GM18498 (cell line): Measurements from ENCODE around the gene ILF3.
"Not testable (repeated sequence)": the region's sequence is repeated elsewhere in the genome, so short reads cannot be mapped to it uniquely, and the experiment has no call there.

Experiments
- ATAC-seq: cut with Tn5 transposase; IDR thresholded peaks from one replicate; pipeline ENCODE4 v1.9.1; 2021; ENCODE audit warnings: mild to moderate bottlenecking, moderate library complexity; ENCODE audit not compliant: unreplicated experiment

Gene ILF3

DNA sequence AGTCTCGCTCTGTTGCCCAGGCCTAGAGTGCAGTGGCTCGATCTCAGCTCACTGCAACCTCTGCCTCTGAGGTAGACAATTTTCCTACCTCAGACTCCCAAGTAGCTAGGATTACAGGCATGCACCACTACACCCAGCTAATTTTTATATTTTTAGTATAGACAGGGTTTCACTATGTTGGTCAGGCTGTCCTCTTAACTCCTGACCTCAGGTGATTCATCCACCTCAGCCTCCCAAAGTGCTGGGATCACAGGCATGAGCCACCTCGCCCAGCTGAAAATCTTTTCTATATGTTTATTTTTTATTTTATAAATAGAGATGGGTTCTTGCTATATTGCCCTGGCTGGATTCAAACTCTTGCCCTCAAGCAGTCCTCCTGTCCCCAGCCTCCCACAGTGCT lies 17.8 kb downstream of the ILF3 start:
- not testable (repeated sequence) for ATAC-seq

DNA sequence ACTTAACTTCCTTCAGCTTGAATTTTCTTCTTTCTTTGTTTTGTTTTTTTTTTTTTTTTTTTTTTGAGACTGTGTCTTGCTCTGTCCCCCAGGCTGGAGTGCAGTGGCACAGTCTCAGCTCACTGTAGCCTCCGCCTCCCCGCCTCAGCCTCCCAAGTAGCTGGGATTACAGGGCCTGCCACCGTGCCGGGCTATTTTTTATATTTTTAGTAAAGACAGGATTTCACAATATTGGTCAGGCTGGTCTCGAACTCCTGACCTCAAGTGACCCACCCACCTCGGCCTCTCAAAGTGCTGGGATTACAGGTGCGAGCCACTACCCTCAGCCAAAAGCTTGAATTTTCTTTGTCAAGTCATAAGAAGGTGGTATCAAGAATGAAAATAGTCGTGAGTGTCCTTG lies 21.1 kb downstream of the ILF3 start:
- not testable (repeated sequence) for ATAC-seq

DNA sequence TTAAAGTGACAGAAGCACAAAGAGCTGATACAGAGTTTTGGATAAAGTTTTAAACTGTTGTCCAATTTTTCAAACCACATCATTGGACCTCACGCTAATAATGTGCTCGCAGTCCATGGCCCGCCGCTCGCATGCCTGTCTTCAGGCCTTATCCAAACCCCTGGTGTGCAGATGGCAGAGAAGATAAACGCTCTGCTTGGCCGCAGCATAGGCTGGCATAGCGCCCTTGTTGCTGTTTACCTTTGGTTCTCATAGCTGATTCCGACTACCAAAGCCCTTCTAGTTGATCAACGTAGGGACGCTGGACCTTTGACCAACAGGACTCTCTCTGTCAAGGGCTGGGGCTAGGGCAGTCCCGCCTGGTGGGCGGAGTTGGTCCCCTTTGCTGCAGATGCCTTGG lies 23.6 kb downstream of the ILF3 start:
- ATAC-seq: no peak

DNA sequence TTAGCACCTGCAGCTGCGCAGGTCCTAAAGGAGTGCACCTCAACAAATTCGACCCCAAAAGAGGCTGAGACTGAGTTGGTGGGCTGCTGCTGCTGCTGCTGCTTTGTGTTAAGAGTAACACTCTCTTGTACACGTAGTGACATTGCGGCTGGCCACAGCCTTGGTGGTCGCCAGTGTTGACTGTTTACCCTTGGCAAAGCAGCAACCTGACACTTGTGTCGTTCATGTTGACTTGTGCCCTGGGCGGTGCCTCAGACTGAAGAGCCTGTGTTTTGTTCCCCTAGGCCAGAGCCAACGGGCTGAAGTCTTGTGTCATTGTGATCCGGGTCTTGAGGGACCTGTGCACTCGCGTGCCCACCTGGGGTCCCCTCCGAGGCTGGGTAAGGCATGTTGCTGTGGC lies 24.7 kb downstream of the ILF3 start:
- no peak for ATAC-seq

DNA sequence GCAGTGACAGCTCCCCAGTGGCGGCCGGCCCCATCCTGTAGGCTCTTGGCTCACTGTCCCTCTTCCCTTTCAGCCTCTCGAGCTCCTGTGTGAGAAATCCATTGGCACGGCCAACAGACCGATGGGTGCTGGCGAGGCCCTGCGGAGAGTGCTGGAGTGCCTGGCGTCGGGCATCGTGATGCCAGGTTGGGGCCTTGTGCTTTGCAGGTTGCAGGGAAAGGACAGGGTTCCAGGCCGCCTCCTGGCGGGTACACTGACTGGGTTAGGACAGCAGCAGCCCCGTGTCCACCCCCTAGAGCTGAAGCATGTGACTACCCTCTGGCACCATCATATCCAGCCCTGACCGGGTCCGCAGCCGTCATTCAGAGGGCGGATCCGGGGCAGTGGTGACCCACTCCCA lies 25.6 kb downstream of the ILF3 start:
- ATAC-seq: no peak

DNA sequence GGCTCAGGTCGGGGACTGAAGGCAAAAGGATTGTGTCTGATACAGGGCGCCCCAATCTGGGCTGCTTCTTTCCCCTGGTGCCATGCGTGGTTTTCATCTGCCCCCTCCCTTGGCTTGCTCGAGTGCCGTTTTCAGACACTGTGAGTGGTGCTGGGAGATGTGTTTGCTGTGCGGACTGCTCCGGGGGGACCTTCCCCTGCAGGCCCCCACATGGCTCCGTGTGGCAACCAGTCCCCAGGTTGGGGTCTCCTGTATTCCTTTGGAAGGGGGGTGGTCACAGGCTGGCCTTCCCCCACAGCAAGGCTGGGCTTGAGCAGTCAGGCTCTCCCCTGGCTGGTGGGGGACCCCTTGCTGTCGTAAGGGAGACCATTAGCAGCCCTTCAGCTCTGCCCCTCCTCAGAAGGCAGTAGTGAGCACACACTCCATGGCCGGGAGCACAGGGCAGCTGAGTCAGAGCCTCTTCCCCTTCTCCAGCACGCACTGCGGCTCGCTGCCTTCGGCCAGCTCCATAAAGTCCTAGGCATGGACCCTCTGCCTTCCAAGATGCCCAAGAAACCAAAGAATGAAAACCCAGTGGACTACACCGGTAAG lies 26.5 kb downstream of the ILF3 start:
- no peak for ATAC-seq

DNA sequence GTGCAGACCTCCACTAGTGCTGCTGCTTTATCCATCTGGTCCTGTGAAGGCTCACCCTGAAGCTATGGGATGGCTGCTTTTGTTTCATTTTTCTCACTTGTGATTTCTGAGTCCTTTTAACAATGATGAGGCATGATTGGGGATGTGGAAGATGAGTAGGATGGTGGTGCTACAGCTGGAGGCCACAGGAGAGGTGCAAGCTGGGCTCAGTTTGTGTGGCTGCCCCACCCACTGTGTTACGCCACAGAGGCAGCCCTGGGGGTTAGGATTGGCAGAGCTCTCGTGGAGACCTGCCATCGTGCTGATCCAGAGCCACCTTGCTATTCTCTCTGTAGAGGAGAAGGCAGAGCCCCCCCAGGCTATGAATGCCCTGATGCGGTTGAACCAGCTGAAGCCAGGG lies 27.5 kb downstream of the ILF3 start:
- no peak for ATAC-seq

DNA sequence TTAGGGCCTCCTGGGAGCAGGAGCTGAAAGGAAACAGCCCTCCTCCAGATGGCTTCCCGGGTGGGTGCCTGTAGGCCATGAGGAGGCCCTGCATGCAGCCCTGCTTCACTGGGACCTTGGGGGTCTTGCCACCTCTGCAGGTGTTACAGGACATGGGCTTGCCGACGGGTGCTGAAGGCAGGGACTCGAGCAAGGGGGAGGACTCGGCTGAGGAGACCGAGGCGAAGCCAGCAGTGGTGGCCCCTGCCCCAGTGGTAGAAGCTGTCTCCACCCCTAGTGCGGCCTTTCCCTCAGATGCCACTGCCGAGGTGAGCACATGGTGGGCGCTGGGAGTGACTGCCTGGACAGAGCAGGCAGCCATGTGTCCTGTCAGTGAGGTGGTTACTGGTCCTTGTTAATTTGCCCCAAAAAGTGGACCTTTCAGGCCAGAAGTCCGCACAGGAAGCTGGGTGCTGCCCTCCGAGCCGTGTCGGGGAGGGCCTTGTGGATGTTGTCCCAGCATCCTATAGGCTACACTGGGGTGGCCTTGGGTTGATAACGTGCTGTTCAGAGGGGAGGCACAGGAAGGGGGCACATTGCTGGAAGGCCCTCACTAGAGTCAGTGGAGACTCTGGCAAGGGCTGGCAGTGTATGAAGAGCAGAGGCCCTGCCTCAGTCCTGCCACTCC lies 28.4 kb downstream of the ILF3 start:
- ATAC-seq: no peak

DNA sequence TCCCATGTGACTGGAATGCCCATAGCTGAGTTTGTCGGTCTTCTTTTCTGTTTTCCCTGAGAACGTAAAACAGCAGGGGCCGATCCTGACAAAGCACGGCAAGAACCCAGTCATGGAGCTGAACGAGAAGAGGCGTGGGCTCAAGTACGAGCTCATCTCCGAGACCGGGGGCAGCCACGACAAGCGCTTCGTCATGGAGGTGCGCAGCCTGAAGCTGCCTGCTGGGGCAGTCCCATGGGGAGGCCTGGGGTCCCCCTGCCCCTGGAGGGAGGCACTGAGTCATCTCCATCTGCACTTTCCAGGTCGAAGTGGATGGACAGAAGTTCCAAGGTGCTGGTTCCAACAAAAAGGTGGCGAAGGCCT lies 28.9 kb downstream of the ILF3 start:
- ATAC-seq: no peak

DNA sequence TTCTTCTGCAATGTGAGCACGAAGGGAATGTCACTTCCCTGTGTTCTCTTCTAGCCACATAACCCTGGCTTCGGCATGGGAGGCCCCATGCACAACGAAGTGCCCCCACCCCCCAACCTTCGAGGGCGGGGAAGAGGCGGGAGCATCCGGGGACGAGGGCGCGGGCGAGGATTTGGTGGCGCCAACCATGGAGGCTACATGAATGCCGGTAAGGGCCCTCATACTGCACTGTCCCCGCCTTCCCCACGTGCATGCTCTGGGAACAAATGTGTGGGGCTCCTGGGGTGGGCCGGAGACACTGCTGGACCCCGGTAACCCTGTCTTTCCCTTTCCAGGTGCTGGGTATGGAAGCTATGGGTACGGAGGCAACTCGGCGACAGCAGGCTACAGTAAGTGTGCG lies 29.4 kb downstream of the ILF3 start:
- ATAC-seq: no peak

DNA sequence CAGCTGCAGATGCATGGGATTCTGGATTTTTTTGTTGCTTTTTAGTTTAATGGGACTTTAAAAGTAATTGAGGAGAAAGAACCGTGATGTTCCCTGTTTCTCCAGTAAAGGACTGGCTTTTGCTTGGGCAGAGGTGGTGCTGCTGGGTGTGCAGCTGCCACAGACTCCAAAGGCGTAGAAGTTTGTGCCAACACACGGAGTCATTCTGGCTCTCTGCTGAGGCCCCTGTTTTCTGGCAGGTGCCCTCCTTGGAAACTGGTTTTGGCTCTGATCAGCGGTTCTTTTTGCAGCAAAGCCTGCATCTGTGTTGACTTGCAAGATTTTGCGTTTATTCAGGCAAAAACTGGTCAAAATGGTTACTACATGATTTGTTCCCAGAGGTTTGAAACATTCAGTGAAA lies 31.1 kb downstream of the ILF3 start:
- ATAC-seq: no peak

DNA sequence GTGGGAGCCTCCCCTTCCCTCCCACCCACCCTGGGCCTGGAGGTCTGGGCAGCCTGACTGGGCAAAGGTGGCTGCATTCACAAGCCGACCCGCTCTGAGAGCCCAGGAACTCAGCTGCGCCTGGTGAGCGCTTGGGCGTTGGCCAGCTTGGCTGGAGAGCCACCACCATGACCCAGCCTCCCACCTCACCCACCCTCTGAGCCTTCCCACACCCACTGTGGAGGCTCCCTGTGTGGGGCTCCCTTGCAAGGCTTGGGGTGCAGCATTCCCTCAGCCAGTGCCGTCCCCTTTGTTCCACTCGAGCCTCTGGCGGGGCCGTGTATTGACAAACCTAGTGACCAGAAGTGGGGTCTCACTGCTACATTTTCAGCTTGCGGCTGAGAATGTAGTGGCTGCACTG lies 32.0 kb downstream of the ILF3 start:
- no peak for ATAC-seq

DNA sequence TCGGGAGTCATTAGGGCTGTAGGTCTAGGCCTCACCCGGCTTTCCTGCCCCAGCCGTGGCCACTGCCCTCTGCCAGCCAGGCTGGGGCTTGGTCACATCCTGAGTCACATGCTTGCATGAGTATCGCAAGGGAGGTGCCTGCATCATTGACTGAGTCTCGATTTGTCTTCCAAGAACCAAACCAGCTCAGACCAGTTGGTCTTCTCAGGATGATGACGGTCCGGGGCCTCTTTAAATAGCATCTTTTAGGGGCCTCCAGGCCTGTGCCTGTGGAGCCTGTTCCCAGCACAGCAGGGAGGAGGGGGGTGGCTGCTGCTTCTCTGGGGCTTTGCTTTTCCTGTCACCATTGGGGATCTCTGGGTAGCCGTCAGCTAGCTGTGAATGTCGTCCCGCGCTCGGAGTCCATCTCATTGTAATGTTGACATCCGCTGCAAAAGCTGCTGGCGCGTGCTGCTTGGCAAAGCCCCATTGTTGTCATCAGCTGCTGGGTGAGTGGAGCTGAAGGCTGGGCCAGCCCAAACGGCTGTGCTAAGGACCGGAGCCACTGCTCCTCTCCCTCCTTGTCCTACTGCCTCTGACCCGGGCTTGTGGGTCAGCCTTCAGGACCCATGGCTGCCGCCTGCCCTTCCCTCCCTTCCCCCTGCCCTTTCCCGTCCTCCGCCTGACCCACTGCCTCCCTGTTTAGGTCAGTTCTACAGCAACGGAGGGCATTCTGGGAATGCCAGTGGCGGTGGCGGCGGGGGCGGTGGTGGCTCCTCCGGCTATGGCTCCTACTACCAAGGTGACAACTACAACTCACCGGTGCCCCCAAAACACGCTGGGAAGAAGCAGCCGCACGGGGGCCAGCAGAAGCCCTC lies 32.7 kb downstream of the ILF3 start:
- no peak for ATAC-seq

DNA sequence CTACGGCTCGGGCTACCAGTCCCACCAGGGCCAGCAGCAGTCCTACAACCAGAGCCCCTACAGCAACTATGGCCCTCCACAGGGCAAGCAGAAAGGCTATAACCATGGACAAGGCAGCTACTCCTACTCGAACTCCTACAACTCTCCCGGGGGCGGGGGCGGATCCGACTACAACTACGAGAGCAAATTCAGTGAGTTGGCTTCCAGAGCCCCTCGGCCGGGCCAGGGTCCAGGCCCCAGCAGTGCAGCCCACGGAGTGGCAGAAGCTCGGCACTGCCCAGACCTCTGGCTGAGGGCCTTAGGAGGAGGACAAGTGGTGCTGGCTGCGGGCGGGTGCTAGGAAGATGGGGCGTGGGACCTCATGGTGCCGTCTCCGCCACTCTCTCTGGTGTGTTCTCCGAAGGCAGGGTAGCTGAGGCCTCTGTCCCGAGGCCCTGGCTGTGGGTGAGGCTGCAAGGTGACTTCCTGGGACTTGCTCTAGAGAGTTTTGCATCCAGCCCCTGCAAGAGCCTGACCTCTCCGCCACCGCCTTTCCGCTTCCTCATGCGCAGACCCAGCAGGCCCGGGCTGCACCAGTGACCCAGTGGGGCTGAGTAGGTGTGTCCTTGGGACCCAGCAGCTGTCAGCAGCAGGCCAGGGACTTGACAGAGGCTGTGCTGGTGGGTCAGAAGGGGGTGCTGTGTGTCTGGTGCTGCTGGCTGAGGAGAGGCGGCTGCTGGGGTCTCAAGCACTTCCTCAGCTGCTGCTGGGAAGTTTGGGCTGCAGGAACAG lies 33.6 kb downstream of the ILF3 start:
- no peak for ATAC-seq

DNA sequence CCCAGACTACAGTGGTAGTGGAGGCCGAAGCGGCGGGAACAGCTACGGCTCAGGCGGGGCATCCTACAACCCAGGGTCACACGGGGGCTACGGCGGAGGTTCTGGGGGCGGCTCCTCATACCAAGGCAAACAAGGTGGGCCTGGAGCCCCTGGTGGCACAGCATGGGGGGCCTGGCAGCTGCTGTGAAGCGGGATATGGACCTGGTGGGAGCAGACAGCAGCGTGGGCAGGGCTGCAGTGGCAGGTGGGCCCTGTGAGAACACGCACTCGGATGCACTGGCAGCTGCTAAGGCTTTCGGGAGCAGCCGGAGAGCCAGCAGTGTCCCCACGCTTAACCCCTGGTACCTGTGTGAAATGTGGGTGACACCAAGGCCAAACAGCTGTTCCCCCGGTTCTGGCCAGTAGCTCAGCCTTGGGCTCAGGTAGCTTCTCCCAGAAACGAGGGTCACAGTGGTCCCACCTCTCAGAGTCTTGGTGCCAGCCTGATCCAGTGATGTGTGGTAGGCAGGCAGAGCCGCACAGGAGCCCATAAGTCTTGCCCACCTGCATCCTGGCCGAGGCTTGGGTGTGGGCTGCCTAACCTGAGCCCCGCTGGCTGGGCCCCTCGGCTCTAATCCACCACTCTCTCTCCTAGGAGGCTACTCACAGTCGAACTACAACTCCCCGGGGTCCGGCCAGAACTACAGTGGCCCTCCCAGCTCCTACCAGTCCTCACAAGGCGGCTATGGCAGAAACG lies 34.6 kb downstream of the ILF3 start:
- ATAC-seq: no peak

DNA sequence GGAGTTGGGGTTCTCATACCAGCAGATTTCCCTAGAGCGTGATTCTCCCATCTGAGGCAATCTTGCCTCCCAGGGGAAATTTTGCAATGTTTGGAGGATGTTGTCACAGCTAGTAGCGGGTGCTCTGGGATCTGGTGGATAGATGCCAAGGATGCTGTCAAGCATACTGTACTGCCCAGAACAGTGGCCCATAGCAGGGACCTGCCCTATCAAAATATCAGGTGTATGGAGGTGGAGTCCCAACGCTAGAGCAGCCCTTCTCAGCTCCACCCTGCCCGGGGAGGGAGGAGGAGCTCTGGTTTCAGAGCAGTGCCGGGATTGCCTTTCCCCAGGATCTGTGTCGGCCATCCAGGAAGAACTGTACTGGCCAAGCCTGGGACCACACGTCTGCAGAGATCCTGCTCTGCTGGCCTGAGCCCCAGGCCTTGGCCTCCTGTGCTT lies 36.2 kb downstream of the ILF3 start:
- ATAC-seq: no peak

DNA sequence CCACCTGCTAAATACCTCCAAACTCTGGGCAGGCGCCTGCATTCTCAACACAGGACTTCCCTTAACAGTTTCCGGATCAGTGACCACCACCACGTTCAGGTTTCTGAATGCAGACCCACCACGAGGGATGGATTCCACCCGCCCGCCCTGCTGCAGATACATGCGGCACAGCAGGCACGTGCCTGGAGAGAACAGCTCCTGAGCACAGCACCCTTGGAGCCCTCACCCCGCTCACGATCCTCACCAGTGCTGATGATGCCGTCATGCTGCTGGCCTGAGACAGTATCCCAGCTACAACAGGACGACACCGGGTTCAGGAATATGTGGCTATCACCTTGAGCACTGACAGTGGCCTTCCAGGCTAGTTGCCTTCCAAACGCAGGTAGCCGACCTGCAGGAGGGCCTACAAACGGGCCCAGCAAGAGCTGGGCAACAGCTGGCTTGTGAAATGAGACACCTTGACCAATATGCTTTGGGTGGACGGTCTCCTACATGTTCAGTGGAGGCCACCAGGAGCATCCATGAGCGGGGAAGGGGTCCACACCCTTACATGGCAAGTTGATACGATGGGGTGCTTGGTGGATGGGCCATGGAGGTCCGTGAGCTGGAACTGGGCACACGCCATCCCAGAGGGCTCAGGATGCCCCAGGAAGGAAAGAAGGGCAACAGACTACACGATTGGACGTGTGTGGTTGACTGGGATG lies 37.2 kb downstream of the ILF3 start:
- ATAC-seq: no peak

DNA sequence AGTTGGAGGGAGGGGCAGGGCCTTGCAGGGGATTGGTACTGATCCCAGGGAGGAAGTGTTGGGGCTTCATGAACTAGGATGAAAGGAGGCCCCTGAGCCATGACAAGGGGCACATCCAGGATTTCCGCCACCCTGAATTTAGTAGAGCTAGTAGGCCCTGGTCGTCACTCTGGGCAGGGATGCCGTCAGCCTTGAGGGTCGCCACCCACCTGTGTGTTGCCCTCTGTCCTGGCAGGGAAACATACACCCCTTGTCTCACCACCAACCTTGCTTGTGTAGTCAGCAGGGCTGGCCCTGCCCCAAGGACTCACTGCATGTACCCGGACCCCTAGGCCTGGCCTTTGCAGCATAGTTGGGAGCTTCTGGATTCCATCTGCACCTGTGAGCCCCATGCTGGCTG lies 37.7 kb downstream of the ILF3 start:
- ATAC-seq: no peak

DNA sequence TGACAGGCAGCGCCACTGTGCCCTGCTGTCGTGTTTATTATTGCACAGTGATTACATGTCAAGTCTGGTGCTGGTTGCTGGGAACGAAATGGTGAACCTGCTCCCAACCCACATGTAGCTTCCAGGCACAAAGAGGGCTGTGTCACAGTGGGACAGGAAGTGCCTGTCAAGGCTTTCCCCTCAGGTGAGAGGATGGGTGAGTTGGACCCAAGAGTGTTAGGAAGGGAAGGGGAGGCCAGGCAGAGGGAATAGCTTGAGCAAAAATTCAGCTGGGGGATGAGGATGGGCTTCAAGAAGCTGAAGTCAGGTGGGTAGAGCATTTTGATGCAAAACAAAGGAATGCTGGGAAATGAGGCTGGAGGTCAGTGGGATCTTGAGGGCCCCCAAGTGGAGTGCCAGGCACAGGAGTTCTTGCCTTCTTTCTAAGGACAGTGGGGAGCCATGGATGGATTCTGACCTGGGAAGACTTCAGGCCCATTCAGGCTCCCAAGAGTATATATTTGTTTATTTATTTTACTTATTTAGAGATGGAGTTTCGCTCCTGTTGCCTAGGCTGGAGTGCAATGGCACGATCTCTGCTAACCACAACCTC lies 38.6 kb downstream of the ILF3 start:
- ATAC-seq: no peak
